ENCODE measurements around the gene OSBPL8. TPM values are rescaled to one million over a fixed set of nuclear protein-coding genes. Genes with fewer than 3 reads are reported as not detected.

OSBPL8 gene
- total and polyA plus RNA-seq, 2 donors (not counting 1 experiment from before 2014, with no cell fraction given) = 11.1 to 112 TPM

DNA sequence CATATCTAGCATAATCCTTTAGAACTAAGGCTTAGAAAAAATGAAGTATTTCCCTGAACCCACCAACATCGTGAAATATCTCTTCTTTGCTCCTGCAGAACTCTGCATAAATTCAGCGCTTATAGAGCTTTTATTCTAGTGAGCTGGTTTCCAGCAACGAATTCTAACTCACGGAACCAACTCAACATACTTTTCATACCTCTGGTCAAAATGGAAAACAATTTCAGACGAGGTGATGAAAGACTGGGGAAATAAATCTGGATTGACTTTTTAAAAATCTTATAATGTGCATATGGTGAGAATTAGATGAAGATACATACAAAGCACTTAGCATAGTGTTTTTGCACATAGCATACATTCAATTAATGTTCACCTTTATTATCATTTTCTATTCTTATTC is 148.8 kb downstream of the OSBPL8 start:
- H3K79me2 ChIP-seq (ENCODE audit: control insufficient read depth, insufficient read depth, low read length) = peaks cover 10% of the 10 kb centered on the region

DNA sequence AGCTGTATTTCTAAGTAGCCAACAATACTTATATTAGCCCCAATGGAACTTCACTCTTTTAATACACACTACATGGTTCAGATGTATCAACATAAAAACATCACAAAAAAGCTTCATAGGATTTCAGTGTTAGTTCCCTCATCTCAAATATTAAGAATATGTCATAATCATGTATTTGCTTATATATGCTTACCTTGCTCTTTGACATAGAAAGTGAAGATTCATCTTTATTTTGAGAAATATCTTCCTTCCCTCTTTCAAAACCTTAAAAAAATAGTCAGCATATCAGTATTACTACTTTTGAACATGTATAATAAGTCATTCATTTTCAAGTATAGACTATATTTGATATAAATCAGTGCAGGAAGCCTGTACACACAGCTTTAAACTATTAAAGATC is 149.2 kb downstream of the OSBPL8 start:
- H3K4me2 ChIP-seq (replicated peaks; ENCODE audit: low read depth, low read length, poor library complexity, severe bottlenecking) = no peak overlapping the region
- POLR2A ChIA-PET = no interaction called here
- CTCF ChIA-PET = interaction anchor here (1.1 to 1.7 kb wide), 3 partner anchors 11 to 176 kb away, joined by 3 to 4 read pairs (median 3); no protein-coding TSS in a partner anchor

More for the DNA sequence above, 148.8 kb downstream of the OSBPL8 start:
- peaks cover 3 to 12% of the 10 kb centered on the region in 2 experiments for H3K36me3 ChIP-seq (replicated peaks in 1 of 2; ENCODE audit: control extremely low read depth in 1 of 2, control insufficient read depth in 1 of 2, extremely low read depth in 1 of 2, insufficient read depth in 2 of 2, low read length in 1 of 2)
- Mint-ChIP-seq H3K27ac (no peak overlapping the region), H3K4me3 (no peak overlapping the region), H3K4me1 (no peaks in the 10 kb centered on the region), H3K9me3 (ENCODE audit: insufficient read depth) (no peaks in the 10 kb centered on the region), H3K27me3 (no peaks in the 10 kb centered on the region)
- no peak overlapping the region for H3K4me3 ChIP-seq (ENCODE audit: control extremely low read depth in 1 of 5, extremely low read depth in 1 of 5, insufficient read depth in 1 of 5, low read depth in 2 of 5, low read length in 4 of 5)
- 100% methylated on average over 1 of the region's 5 CpGs for WGBS (ENCODE audit: insufficient coverage)
- H3K27me3 ChIP-seq (replicated peaks in 1 of 4; ENCODE audit: control extremely low read depth in 1 of 4, control insufficient read depth in 3 of 4, insufficient read depth in 4 of 4, low read length in 3 of 4) = no peaks in the 10 kb centered on the region
- no peak for DNase-seq
- H3K4me2 ChIP-seq (replicated peaks; ENCODE audit: low read depth, low read length, poor library complexity, severe bottlenecking) = no peak overlapping the region
- H2AFZ ChIP-seq (ENCODE audit: insufficient read depth, low read depth, low read length, poor library complexity, severe bottlenecking) = no peak overlapping the region
- POLR2A ChIA-PET = no interaction called here
- H3K27ac ChIP-seq (ENCODE audit: low read length in 2 of 2) = no peak overlapping the region
- H4K20me1 ChIP-seq (ENCODE audit: control insufficient read depth, insufficient read depth, low read length, poor library complexity, severe bottlenecking) = no peaks in the 10 kb centered on the region
- H3K4me1 ChIP-seq (ENCODE audit: control insufficient read depth in 2 of 2, insufficient read depth in 2 of 2, low read length in 2 of 2) = no peaks in the 10 kb centered on the region
- peaks cover 0 to 1% (median 0%) of the 10 kb centered on the region in 3 donors for H3K9me3 ChIP-seq (ENCODE audit: control extremely low read depth in 1 of 3, control insufficient read depth in 2 of 3, insufficient read depth in 1 of 3, low read length in 2 of 3)
- ATAC-seq (ENCODE audit: low read depth) = no peak
- TF ChIP-seq EZH2 (IDR thresholded peaks at IDR 0.05; ENCODE audit: borderline replicate concordance, insufficient read depth, low read depth, low read length, poor library complexity, severe bottlenecking) = no peak
- TF ChIP-seq, protein P1, sequence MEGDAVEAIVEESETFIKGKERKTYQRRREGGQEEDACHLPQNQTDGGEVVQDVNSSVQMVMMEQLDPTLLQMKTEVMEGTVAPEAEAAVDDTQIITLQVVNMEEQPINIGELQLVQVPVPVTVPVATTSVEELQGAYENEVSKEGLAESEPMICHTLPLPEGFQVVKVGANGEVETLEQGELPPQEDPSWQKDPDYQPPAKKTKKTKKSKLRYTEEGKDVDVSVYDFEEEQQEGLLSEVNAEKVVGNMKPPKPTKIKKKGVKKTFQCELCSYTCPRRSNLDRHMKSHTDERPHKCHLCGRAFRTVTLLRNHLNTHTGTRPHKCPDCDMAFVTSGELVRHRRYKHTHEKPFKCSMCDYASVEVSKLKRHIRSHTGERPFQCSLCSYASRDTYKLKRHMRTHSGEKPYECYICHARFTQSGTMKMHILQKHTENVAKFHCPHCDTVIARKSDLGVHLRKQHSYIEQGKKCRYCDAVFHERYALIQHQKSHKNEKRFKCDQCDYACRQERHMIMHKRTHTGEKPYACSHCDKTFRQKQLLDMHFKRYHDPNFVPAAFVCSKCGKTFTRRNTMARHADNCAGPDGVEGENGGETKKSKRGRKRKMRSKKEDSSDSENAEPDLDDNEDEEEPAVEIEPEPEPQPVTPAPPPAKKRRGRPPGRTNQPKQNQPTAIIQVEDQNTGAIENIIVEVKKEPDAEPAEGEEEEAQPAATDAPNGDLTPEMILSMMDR (IDR thresholded peaks at IDR 0.05) = no peak
- intact Hi-C loops (cut with micrococcal nuclease) = no loop called here
- H3K9ac ChIP-seq (ENCODE audit: low read length) = no peak overlapping the region
- CTCF ChIA-PET = interaction anchor here (1.1 to 1.7 kb wide), 2 partner anchors 45 to 176 kb away, joined by 3 to 4 read pairs; no protein-coding TSS in a partner anchor

More for the DNA sequence above, 149.2 kb downstream of the OSBPL8 start:
- no peak for ATAC-seq (ENCODE audit: low read depth)
- Histone ChIP-seq H2AFZ (ENCODE audit: insufficient read depth, low read depth, low read length, poor library complexity, severe bottlenecking) (no peak overlapping the region), H3K36me3 (replicated peaks in 1 of 2; ENCODE audit: control extremely low read depth in 1 of 2, control insufficient read depth in 1 of 2, extremely low read depth in 1 of 2, insufficient read depth in 2 of 2, low read length in 1 of 2) (peaks cover 3 to 12% of the 10 kb centered on the region in 2 experiments), H3K9me3 (ENCODE audit: control extremely low read depth in 1 of 3, control insufficient read depth in 2 of 3, insufficient read depth in 1 of 3, low read length in 2 of 3) (peaks cover 0 to 1% (median 0%) of the 10 kb centered on the region in 3 donors), H3K9ac (ENCODE audit: low read length) (no peak overlapping the region), H3K79me2 (ENCODE audit: control insufficient read depth, insufficient read depth, low read length) (peaks cover 10% of the 10 kb centered on the region), H3K4me1 (ENCODE audit: control insufficient read depth in 2 of 2, insufficient read depth in 2 of 2, low read length in 2 of 2) (no peaks in the 10 kb centered on the region), H3K4me3 (ENCODE audit: control extremely low read depth in 1 of 5, extremely low read depth in 1 of 5, insufficient read depth in 1 of 5, low read depth in 2 of 5, low read length in 4 of 5) (no peak overlapping the region), H4K20me1 (ENCODE audit: control insufficient read depth, insufficient read depth, low read length, poor library complexity, severe bottlenecking) (no peaks in the 10 kb centered on the region), H3K27ac (ENCODE audit: low read length in 2 of 2) (no peak overlapping the region), H3K27me3 (replicated peaks in 1 of 4; ENCODE audit: control extremely low read depth in 1 of 4, control insufficient read depth in 3 of 4, insufficient read depth in 4 of 4, low read length in 3 of 4) (no peaks in the 10 kb centered on the region)
- Mint-ChIP-seq H3K9me3 (ENCODE audit: insufficient read depth) (no peaks in the 10 kb centered on the region), H3K4me1 (no peaks in the 10 kb centered on the region), H3K4me3 (no peak overlapping the region), H3K27me3 (no peaks in the 10 kb centered on the region), H3K27ac (no peak overlapping the region)
- no peak for DNase-seq
- TF ChIP-seq EZH2 (IDR thresholded peaks at IDR 0.05; ENCODE audit: borderline replicate concordance, insufficient read depth, low read depth, low read length, poor library complexity, severe bottlenecking) = no peak
- TF ChIP-seq, protein P1 (IDR thresholded peaks at IDR 0.05) = no peak
- intact Hi-C loops (cut with micrococcal nuclease) = no loop called here

All from B cell (primary cell).